ENCODE measurements around the gene SMNDC1. TPM values are rescaled to one million over a fixed set of nuclear protein-coding genes. Genes with fewer than 3 reads are reported as not detected.
"Not testable (repeated sequence)": the region's sequence is repeated elsewhere in the genome, so short reads cannot be mapped to it uniquely, and the experiment has no call there.

Gene SMNDC1
- total RNA-seq, 1 donor from 2014 or later = 24.0 TPM

- DNase-seq = no peak
- intact Hi-C loops (cut with micrococcal nuclease) = no loop called here
- no peak for ATAC-seq
Measured at GRCh38 chr10:110303681-110304080, 1.0 kb downstream of the SMNDC1 start.

GRCh38 chr10:110300486-110300986 lies 4.2 kb downstream of the SMNDC1 start:
- ATAC-seq = no peak
- intact Hi-C loops (cut with micrococcal nuclease) = no loop called here
- no peak for DNase-seq

DNA sequence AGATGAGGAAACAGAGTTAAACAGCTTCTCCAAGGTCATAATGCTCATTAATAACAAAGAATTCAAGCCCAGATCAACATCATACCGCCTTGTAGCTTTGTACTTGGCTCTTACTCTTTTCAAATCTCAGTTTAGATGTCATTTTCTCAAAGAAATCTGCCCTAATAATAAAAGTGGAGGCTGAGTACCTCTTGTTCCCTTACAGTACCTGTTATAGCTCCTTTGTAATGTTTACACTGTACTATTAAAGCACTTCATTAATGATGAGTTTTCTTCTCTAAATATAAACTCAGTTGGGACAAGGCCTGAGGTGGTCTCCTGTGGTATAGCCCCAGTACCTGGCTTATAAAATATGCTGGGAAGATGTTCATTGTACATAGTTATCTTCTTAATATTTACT lies 7.8 kb downstream of the SMNDC1 start:
- DNase-seq (no peak), ATAC-seq (no peak)
- intact Hi-C loops (cut with micrococcal nuclease) = no loop called here

DNA sequence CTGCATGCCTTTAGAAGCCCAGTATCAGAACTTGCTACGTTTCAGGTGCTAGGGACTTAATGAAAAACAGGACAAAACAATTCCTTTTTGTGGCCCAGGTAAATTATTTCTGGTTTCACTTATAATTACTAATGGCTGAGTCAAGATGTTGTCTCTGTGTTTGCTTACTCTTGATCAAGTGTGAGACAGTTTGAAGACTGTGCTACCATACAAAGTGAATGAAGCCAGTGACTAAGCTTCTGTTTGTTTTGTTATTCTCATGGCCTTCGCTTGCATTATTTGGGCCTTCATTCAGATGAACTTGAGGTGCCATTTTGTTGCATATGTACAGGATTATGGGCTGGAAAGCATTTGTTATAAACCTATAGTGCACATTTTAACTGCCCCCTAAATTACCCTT lies 17.9 kb downstream of the SMNDC1 start:
- intact Hi-C loops (cut with micrococcal nuclease) = no loop called here
- ATAC-seq (no peak), DNase-seq (no peak)

DNA sequence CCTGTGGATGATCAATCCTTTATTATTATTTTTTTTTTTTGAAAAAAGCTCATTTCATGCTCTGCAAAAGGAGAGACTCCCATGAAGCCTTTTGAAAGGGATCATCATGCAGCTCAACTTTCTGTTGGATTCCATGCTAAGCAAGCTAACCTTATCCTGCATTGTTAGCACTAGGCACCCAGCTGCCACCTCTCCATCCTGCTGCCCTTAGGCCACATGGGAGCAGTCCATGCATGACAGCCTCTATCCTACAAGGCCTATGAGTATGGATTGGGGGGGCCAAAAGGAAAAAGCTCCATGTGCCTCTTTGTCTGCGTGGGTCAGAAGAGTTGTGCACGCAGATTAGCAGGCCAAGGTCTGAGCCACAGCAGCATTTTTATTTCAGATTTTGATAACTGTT lies 19.2 kb downstream of the SMNDC1 start:
- DNase-seq = no peak
- intact Hi-C loops (cut with micrococcal nuclease) = no loop called here
- peak; percentile 17 for ATAC-seq

- ATAC-seq = no peak
- intact Hi-C loops (cut with micrococcal nuclease) = no loop called here
- no peak for DNase-seq
Measured at GRCh38 chr10:110284262-110284661, 20.5 kb downstream of the SMNDC1 start.

DNA sequence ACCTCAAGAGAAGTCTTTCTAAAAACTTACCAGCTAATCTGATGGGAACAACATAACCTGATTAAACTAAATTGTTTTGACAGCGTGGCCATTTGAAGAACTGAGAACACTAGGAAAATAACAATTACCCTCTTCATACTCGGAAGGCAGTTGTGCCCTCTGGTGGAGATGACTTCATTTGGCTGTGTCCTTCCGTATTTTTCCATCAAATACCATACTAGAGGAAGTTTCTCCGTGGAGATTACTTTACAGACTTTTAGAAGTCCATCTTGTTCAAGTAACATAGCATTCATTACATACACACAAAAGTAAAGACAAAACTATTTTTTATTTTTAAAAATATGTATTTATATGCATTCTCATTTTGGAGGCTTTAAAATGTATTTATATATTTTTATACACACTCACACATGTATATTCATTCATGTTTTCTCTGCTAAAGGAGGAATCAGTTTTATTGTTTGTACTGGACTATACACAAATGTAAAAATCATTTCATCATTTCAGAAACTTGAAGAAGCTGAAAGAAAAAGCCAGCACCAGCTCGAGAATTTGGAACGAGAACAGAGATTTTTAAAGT lies 25.2 kb downstream of the SMNDC1 start:
- no peak for DNase-seq
- intact Hi-C loops (cut with micrococcal nuclease) = loop anchor here (2.0 to 5.0 kb wide), 2 partner anchors 47 to 143 kb away; no protein-coding TSS in a partner anchor
- ATAC-seq = peak; percentile 78

- DNase-seq (no peak), ATAC-seq (no peak)
- intact Hi-C loops (cut with micrococcal nuclease) = loop anchor here (2.0 to 5.0 kb wide), 2 partner anchors 46 to 142 kb away; no protein-coding TSS in a partner anchor
Measured at GRCh38 chr10:110278562-110279406, 25.9 kb downstream of the SMNDC1 start.

DNA sequence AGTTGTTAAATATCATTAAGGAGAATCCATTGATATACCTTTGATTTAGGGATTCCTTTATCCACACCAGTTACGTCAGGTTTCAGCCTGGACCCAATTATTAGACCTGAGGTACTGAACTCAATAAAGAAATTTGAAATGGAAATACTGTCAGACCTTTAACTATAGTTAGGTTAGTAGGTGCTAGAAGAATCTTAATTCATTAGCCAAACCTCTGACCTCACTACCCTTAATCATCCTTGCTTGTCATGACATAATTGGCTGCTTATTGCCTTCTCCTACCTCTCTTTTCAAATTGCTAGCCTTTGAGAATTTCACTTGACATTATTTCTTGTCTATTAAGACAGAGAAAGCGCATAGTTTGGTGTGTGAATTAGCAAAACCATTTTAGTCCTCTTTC lies 27.1 kb downstream of the SMNDC1 start:
- no peak for ATAC-seq
- DNase-seq = no peak
- intact Hi-C loops (cut with micrococcal nuclease) = loop anchor here (5.0 kb wide), 1 partner anchor 45 kb away; no protein-coding TSS in a partner anchor

DNA sequence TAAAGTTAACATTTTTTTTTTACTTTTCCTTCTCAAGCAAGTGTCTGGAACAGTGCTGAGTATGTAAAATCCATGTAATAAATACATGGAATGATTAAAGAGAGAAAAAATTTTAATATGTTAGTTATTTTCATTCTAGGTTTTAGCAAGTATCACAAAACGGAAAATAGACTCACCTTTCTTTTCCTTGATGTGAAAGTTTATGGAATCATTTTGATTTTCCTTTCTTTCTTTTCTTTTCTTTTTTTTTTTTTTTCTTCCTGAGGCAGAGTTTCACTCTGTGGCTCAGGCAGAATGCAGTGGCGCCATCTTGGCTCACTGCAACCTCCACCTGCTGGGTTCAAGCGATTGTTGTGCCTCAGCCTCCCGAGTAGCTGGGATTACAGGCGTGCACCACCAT lies 28.1 kb downstream of the SMNDC1 start:
- DNase-seq (no peak), ATAC-seq (no peak)
- intact Hi-C loops (cut with micrococcal nuclease) = loop anchor here (5.0 kb wide), 1 partner anchor 44 kb away; no protein-coding TSS in a partner anchor

DNA sequence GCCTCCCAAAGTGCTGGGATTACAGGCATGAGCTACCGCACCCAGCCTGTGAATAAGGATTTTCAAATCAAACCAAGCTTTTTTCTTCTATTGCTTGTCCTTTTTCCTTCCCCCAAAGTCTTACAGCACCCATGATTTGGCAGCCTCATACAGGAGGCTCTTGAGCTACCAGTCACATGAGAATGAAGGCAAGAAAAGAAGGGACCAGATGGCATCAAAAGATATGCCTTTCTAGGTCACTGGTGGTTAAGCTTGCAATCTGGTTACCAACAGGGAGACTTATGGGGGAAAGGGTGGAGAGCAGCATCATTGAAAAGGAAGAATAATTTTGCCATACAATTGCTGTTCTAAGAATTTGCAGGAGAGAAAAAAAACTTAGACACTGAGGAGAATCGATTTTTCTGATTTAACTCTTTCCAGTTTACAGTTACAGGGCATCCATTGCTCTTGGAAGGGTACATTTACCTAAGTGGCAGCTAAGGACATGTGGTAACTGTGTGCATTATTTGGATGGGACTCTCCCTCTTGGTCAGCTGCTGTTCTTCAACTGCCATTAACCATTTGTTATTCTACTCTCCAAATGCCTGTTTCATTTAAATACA lies 29.5 kb downstream of the SMNDC1 start:
- intact Hi-C loops (cut with micrococcal nuclease) = loop anchor here (5.0 kb wide), 1 partner anchor 43 kb away; no protein-coding TSS in a partner anchor
- DNase-seq = no peak
- ATAC-seq = no peak

GRCh38 chr10:110274647-110275046 lies 30.1 kb downstream of the SMNDC1 start:
- intact Hi-C loops (cut with micrococcal nuclease) = loop anchor here (5.0 kb wide), 1 partner anchor 42 kb away; no protein-coding TSS in a partner anchor
- ATAC-seq = no peak
- no peak for DNase-seq

DNA sequence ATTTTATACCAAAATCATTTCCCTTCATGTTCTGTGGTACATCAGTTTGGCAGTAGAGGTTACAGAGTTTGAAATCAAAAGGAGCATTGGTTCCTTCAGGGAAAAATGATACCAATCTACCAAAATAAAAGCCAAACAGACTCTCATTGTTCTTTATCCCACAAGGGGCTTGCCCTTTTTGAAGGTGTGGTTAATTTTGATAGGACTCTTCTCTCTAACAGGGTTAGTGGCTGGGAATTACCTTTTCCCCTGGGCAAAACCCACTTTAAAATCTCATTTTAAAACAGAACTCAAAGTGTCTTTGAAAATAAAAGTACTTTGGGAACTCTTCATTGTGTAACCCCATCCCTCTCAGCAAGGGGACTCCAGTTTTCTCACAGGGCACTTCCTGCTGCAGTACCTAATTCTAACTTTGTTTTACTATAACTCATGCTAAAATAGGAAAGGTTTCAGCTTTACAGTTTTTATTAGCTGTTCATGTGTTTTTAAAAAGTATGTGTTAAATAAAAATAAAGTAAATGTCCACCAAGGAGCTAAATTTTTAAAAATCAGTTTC lies 30.6 kb downstream of the SMNDC1 start:
- no peak for DNase-seq
- no peak for ATAC-seq
- intact Hi-C loops (cut with micrococcal nuclease) = no loop called here

DNA sequence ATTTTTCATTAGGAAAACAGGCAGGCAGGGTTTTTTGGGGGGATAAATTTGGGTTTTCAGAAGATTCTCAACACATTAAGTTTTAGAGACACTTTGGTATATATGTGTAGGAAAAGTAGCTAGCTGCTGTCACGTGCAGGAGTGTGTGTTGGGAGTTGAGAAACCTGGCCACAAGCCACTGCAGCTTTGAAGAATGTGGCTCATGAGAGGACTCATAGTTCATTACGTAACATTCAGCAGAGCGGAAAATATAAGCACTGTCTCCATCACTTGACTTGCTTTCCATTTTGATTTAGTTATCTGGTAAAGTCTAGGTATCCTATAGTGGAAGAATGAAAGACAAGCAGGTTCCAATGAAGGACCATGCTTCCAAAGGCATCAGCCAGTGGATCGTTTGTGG lies 31.2 kb downstream of the SMNDC1 start:
- DNase-seq (peak; percentile 67), ATAC-seq (peak; percentile 42)
- intact Hi-C loops (cut with micrococcal nuclease) = no loop called here

DNA sequence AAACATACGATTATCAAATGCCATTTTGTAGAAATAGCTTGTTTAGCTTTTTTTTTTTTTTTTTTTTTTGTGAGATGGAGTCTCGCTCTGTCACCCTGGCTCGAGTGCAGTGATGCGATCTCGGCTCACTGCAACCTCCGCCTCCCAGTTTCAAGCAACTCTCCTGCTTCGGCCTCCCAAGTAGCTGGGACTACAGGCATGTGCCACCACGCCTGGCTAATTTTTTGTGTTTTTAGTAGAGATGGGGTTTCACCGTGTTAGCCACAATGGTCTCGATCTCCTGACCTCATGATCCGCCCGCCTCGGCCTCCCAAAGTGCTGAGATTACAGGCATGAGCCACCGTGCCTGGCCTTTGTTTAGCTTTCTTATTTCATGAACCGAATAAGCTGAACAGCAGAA lies 31.7 kb downstream of the SMNDC1 start:
- intact Hi-C loops (cut with micrococcal nuclease); DNase-seq; ATAC-seq: not testable (repeated sequence)

- ATAC-seq = peak; percentile 87
- no peak for DNase-seq
- intact Hi-C loops (cut with micrococcal nuclease) = no loop called here
Measured at GRCh38 chr10:110269374-110270318, 35.1 kb downstream of the SMNDC1 start.

DNA sequence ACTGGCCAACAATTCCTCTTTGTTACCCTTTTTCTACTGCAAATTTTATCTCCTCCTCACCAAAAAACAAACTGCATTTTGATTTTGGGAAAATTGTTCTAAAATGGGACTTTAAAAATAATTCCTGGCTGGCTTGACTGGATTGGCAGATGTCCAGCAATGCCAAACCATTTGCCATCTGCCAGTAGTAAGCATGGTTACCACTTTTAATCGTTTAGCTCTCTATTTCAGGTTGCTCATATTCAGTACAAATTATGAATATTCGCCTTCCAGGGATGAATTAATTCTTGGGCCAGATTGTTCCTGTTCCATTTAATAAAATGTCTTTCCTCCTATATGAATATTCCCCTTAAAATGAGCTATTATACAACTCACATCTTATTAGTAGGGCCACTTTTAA lies 35.7 kb downstream of the SMNDC1 start:
- no peak for DNase-seq
- no peak for ATAC-seq
- intact Hi-C loops (cut with micrococcal nuclease) = no loop called here

GRCh38 chr10:110268442-110268841 lies 36.3 kb downstream of the SMNDC1 start:
- peak; percentile 79 for ATAC-seq
- intact Hi-C loops (cut with micrococcal nuclease) = no loop called here
- DNase-seq = peak; percentile 61

Data from left ventricle myocardium superior (tissue), 1 donor.